ENCODE data around the gene TRIM38. TPM values are rescaled to one million over a fixed set of nuclear protein-coding genes. Genes with fewer than 3 reads are reported as not detected.

TRIM38 gene
- total and polyA plus RNA-seq, 8 donors: 1.5 to 5.8 (median 2.5) TPM

DNA sequence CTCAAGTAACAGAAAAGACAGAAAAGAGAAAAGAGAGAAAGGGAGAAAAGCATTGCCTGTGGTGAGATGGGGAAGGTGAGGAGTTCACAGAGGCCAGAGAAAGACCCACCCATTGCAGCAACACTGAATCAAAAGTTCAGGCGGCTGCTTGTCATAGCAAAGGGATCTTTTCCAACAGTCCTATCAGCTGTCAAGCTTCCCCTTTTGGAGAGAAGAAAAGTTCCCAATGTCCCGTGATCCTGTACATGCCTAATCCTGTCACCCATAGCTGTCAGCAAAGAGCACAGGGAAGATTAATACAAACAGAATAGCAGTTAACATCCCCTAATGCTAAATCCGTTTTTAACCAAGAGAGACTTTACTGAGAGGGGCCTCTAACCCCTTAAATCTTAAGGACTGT, 8.9 kb upstream of the TRIM38 start:
- Histone ChIP-seq H3K9me3 (no peaks in the 10 kb centered on the region), H3K27me3 (no peaks in the 10 kb centered on the region), H3K27ac (no peak overlapping the region), H3K36me3 (no peaks in the 10 kb centered on the region), H3K4me3 (no peak overlapping the region), H3K4me1 (no peaks in the 10 kb centered on the region)
- TF ChIP-seq, protein P1, sequence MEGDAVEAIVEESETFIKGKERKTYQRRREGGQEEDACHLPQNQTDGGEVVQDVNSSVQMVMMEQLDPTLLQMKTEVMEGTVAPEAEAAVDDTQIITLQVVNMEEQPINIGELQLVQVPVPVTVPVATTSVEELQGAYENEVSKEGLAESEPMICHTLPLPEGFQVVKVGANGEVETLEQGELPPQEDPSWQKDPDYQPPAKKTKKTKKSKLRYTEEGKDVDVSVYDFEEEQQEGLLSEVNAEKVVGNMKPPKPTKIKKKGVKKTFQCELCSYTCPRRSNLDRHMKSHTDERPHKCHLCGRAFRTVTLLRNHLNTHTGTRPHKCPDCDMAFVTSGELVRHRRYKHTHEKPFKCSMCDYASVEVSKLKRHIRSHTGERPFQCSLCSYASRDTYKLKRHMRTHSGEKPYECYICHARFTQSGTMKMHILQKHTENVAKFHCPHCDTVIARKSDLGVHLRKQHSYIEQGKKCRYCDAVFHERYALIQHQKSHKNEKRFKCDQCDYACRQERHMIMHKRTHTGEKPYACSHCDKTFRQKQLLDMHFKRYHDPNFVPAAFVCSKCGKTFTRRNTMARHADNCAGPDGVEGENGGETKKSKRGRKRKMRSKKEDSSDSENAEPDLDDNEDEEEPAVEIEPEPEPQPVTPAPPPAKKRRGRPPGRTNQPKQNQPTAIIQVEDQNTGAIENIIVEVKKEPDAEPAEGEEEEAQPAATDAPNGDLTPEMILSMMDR (IDR thresholded peaks at IDR 0.05): no peak
- WGBS, 2 donors: 76 to 79% methylated on average over 3 of the region's 3 CpGs
- DNase-seq (no peak), ATAC-seq (no peak), FAIRE-seq (no peak)
- intact Hi-C loops (cut with DNase I): no loop called here

DNA sequence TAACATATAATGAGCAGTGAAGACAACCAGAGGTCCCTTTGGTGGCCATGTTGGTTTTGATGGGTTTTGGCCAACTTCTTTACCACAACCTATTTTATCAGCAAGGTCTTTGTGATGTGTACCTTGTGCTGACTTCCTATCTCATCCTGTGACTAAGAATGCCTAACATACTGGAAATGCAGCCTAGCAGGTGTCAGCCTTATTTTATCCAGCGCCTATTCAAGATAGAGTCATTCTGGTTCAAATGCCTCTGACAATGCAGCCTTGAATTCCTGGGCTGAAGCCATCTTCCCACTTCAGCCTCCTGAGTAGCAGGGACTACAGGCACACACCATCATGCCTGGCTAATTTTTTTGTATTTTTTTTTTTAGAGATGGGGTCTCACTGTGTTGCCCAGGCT, 7.8 kb upstream of the TRIM38 start:
- H3K9me3 ChIP-seq: no peaks in the 10 kb centered on the region
- intact Hi-C loops (cut with DNase I): no loop called here
- H3K4me3 ChIP-seq: no peak overlapping the region
- TF ChIP-seq, protein P1 (IDR thresholded peaks at IDR 0.05): no peak
- no peaks in the 10 kb centered on the region for H3K27me3 ChIP-seq
- 58 to 69% methylated on average over 1 of the region's 1 CpG for WGBS, 2 donors
- H3K36me3 ChIP-seq: no peaks in the 10 kb centered on the region
- no peaks in the 10 kb centered on the region for H3K4me1 ChIP-seq
- H3K27ac ChIP-seq: no peak overlapping the region
- no peak for FAIRE-seq
- ATAC-seq: no peak
- no peak for DNase-seq

DNA sequence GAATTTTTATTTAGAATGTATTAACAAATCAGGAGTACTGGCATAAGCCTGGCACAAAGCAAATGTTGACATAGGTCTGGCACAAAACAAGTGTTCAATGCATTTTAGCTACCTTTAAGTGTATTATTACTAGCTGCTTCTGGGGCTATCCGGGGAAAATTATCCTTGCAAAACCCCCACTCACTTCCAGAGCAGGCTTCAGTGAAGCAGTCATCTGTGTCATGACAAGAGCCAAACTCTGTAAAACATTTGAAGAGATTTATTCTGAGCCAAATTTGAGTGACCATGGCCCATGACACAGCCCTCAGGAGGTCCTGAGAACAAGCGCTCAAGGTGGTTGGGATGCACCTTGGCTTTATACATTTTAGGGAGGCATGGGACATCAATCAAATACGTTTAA, 6.4 kb upstream of the TRIM38 start:
- no peak overlapping the region for H3K4me3 ChIP-seq
- H3K27ac ChIP-seq: no peak overlapping the region
- no peak for FAIRE-seq
- DNase-seq: no peak
- no peaks in the 10 kb centered on the region for H3K4me1 ChIP-seq
- no peak for ATAC-seq
- H3K36me3 ChIP-seq: no peaks in the 10 kb centered on the region
- no peaks in the 10 kb centered on the region for H3K9me3 ChIP-seq
- TF ChIP-seq, protein P1 (IDR thresholded peaks at IDR 0.05): no peak
- intact Hi-C loops (cut with DNase I): no loop called here
- no peaks in the 10 kb centered on the region for H3K27me3 ChIP-seq
- WGBS, 2 donors: 67 to 73% methylated on average over 3 of the region's 3 CpGs

DNA sequence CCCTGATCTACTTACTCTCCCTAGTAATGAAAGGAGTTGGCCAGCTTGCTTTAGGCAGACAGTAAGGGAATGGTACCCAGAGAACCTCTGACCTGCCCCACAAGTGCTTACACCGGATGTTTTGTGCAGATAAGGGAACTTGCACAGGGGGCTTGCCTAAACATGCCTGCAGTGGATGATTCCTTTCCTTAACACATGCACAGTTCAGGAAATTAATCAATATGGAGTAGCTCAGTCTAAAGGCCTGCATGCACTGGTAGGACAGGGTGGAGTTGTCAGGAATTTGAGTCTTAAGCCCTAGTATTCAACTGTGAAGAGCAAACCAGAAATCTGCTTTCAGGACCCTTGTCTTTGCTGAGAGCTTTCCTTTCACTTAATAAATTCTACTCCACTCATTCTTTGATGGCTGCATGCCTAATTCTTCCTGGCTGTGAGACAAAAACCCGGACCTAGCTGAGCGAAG, 3.9 kb upstream of the TRIM38 start:
- Histone ChIP-seq H3K4me1 (peaks cover 0 to under 1% (median 0%) of the 10 kb centered on the region in 3 donors), H3K27me3 (no peaks in the 10 kb centered on the region), H3K4me3 (no peak overlapping the region), H3K27ac (no peak overlapping the region), H3K36me3 (no peaks in the 10 kb centered on the region), H3K9me3 (no peaks in the 10 kb centered on the region)
- intact Hi-C loops (cut with DNase I): no loop called here
- 82 to 86% methylated on average over 3 of the region's 3 CpGs for WGBS, 2 donors
- no peak for ATAC-seq
- TF ChIP-seq, protein P1 (IDR thresholded peaks at IDR 0.05): no peak
- FAIRE-seq: no peak
- no peak for DNase-seq

DNA sequence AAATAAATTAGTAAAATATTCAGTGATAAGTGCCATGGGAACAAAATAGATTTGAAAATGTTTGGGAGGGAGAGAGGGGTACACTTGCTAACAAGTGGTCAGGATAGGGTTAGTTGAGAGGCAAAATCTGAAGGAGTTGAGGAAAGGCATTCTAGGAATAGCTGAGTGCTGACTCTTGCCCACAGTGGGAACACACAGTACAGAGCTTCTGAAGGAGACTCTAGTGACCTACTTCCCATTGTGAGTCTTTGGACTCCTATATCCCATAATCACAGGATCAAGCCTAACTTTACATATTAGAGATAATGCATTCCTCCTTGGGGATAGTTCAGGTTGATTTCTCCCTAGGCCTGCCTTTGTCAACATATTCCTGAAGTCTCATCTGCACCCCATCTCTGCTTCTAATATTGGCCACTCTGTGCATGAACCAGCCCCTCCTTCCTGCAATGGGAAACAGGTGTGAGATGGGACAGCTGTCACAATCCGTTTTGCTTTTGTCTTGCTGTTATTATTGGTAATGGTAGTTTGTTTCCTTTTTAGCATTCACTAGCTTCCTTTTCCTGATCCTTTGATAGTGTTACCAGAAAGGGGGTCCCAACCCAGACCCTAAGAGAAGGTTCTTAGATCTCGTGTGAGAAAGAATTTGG, 2.6 kb upstream of the TRIM38 start:
- TF ChIP-seq, protein P1 (IDR thresholded peaks at IDR 0.05): no peak
- Histone ChIP-seq H3K36me3 (no peaks in the 10 kb centered on the region), H3K27me3 (no peaks in the 10 kb centered on the region), H3K27ac (no peak overlapping the region), H3K4me3 (no peak overlapping the region), H3K9me3 (no peaks in the 10 kb centered on the region), H3K4me1 (peaks cover 0 to 6% (median 0%) of the 10 kb centered on the region in 3 donors)
- DNase-seq: no peak
- no peak for FAIRE-seq
- no peak for ATAC-seq
- WGBS, 2 donors: 41 to 71% methylated on average over 2 of the region's 2 CpGs
- intact Hi-C loops (cut with DNase I): no loop called here

Data from pancreas (tissue), 10 donors.